WTC11 (cell line): ENCODE results near the gene UBE2D2.
A peak's percentile ranks its signal among the peaks of the same experiment; 100 is the strongest.

ENCODE experiments used
- AFF4 ChIP-seq: sonication (generic); formaldehyde crosslinking; IDR thresholded peaks from 2 replicates; pipeline ENCODE4 v1.8.1; 2023; ENCODE audit warnings: mild to moderate bottlenecking, missing genetic modification reagents, borderline replicate concordance
- ATF3 ChIP-seq: sonication (generic); formaldehyde crosslinking; conservative IDR thresholded peaks from 2 replicates; pipeline ENCODE4 v1.8.1; 2022; ENCODE audit warnings: mild to moderate bottlenecking, missing genetic modification reagents
- CREB1 ChIP-seq: sonication (generic); formaldehyde crosslinking; IDR thresholded peaks from 2 replicates; pipeline ENCODE4 v1.8.0; 2023; ENCODE audit warnings: mild to moderate bottlenecking, missing genetic modification reagents
- CTCF ChIP-seq: fragments of 200-600 bp; IDR thresholded peaks from 2 replicates; pipeline ENCODE4 v1.8.0; 2022; ENCODE audit warnings: antibody characterized with exemption
- FOXK1 ChIP-seq: sonication (generic); formaldehyde crosslinking; IDR thresholded peaks from 2 replicates; pipeline ENCODE4 v1.8.0; 2022; ENCODE audit warnings: mild to moderate bottlenecking, moderate library complexity, missing genetic modification reagents
- FOXP1 ChIP-seq: sonication (generic); formaldehyde crosslinking; IDR thresholded peaks from 2 replicates; pipeline ENCODE4 v1.8.0; 2022; ENCODE audit warnings: missing genetic modification reagents, mild to moderate bottlenecking, moderate library complexity, borderline replicate concordance
- IRF2 ChIP-seq: sonication (generic); formaldehyde crosslinking; IDR thresholded peaks from 2 replicates; pipeline ENCODE4 v1.8.0; 2022; ENCODE audit warnings: low read depth, missing genetic modification reagents, borderline replicate concordance
- MAX ChIP-seq: sonication (generic); formaldehyde crosslinking; IDR thresholded peaks from 2 replicates; pipeline ENCODE4 v1.8.0; 2022; ENCODE audit warnings: mild to moderate bottlenecking, missing genetic modification reagents
- MXD4 ChIP-seq: fragments of 250-450 bp; sonication (Bioruptor Pico); IDR thresholded peaks from 2 replicates; pipeline ENCODE4 v1.8.0; 2021; ENCODE audit warnings: mild to moderate bottlenecking, moderate library complexity, borderline replicate concordance
- SP1 ChIP-seq: sonication (generic); formaldehyde crosslinking; conservative IDR thresholded peaks from 2 replicates; pipeline ENCODE4 v1.8.1; 2022; ENCODE audit warnings: missing genetic modification reagents
- ZBTB21 ChIP-seq: sonication (generic); formaldehyde crosslinking; IDR thresholded peaks from 2 replicates; pipeline ENCODE4 v1.8.1; 2023; ENCODE audit warnings: mild to moderate bottlenecking, missing genetic modification reagents, borderline replicate concordance
- ZBTB43 ChIP-seq: sonication (generic); formaldehyde crosslinking; IDR thresholded peaks from 2 replicates; pipeline ENCODE4 v1.8.1; 2023; ENCODE audit warnings: mild to moderate bottlenecking, missing genetic modification reagents
- ZNF423 ChIP-seq: fragments of 250-450 bp; sonication (Bioruptor Pico); IDR thresholded peaks from 2 replicates; pipeline ENCODE4 v2.1.2; 2022; ENCODE audit warnings: mild to moderate bottlenecking, moderate library complexity

GRCh38 chr5:139638090-139638735 is 77.1 kb downstream of the UBE2D2 start:
- TF ChIP-seq SP1 (CRISPR knock-in tag) (no peak), MAX (no peak), CTCF (no peak), ZBTB43 (0 out of 2 replicates have a peak, but pooled peaks have one; percentile 25), CREB1 (no peak; the same call in 1 of the 2 replicates), MXD4 (CRISPR knock-in tag) (no peak), IRF2 (CRISPR knock-in tag) (no peak), ATF3 (CRISPR knock-in tag) (no peak), ZNF423 (CRISPR knock-in tag) (no peak), FOXP1 (CRISPR knock-in tag) (no peak), ZBTB21 (no peak), AFF4 (CRISPR knock-in tag) (no peak), FOXK1 (no peak)
